Raji (cell line): ENCODE data around the gene KIF1A.

Experiments
- POLR2A ChIP-seq: IDR thresholded peaks from 2 replicates; pipeline ENCODE4 v1.6.1; 2011; ENCODE audit warnings: low read depth, low read length, control low read depth; ENCODE audit not compliant: insufficient read depth

KIF1A gene

DNA sequence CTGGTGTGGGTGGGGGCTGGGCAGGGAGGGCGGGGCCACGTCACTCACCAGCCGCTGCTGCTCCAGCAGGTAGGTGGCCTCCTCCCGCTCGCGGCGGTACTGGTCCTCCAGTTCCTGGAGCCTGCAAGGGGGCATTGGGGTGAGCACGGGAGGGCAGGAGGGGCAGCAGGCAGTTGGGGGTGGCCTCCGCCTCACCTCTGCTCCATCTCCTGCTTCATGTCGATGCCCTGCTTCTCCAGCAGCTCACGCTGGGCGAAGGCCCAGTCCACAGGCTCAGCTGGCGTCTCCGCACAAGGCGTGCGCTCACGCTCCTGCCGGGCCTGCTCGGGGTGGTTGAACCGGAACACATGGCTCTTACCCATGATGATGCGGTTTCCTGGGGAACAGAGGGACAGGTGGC, 57.0 kb downstream of the KIF1A start:
- TF ChIP-seq POLR2A, result no peak

DNA sequence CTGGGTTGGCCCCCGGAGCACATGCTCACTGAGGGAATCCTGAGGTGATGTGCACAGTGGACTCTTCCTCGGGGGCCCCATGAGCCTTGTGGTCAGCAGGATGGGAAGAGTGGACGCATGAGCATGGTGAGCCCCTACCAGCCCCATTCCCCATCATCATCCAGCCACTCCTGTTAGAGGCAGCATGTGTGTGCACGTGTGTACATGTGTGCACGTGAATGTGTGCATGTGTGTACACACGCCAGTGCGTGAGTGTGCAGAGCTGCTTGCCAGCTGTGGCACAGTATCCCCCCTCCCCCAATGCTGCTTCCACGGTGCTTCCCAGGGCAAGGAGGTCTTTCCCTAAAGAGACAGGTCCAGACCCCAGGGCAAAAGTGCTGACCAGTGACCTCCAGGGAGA, 57.8 kb downstream of the KIF1A start:
- no peak for TF ChIP-seq POLR2A

DNA sequence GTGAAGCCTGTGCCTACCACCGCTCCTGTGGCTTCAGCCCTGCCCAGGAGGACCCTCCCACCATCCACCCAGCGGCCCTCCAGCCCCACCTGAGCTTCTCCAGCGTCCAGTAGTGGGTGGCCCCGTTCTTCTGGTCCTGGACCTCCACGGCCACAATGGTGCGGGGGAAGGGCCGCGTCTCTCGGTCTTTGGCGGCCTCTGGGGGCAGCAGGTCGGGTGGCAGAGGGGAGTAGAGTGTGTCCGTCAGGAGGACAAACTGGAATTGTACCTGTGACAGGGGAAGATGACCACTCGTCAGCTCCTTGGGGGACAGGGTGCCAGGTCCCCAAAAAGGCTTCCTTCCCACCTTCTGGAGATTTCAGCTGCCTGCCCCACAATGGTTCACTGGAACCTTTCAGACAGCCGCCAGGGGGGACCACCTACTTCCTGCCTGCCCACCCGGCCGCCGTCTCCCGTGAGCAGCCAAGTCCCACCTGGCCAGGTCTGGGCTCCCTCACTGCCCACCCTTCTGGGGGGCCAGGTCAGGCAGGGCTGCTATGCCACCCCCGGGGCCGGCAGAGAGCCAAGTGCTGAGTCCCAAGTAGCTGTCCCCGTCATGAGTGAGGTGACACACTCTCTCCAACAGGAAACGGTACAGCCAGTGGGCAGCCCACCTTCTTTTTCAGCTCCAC, 59.3 kb downstream of the KIF1A start:
- no peak for TF ChIP-seq POLR2A

DNA sequence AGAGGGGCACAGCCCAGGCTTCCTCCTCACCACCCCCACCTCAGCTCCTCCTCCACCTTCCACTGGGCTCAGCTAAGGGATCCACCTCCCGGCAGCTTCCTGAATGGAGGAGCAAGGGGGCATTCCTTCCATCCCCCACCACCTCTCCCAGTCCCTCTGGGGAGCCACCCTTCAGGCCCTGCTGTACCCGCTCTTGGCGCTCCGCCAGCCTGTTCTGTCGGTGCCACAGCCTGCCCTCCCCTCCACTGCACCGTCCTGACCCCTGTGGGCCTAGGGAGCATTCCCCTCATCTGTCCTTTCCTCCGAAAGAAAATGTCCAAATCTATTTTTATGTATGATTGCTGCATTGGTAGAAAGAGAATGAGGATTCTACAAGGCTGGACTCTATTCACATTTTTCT, 59.9 kb downstream of the KIF1A start:
- no peak for TF ChIP-seq POLR2A

DNA sequence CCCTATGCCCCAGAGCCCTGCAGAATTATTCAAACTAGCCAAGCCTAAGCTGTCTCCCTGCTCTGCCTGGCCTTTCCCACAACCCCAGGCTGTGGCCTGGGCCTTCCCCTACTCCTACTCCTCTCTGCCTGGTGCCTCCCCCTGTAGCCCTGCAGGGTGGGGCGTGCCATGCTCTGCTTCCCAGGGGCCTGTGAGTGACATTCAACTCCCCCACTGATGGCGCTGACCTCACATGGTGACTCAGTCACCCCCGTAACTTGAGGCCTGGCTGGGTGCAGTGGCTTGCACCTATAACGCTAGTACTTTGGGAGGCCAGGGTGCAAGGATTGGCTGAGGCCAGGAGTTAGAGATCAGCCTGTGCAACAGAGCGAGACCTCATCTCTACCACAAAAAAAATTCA, 60.6 kb downstream of the KIF1A start:
- TF ChIP-seq POLR2A, result no peak

DNA sequence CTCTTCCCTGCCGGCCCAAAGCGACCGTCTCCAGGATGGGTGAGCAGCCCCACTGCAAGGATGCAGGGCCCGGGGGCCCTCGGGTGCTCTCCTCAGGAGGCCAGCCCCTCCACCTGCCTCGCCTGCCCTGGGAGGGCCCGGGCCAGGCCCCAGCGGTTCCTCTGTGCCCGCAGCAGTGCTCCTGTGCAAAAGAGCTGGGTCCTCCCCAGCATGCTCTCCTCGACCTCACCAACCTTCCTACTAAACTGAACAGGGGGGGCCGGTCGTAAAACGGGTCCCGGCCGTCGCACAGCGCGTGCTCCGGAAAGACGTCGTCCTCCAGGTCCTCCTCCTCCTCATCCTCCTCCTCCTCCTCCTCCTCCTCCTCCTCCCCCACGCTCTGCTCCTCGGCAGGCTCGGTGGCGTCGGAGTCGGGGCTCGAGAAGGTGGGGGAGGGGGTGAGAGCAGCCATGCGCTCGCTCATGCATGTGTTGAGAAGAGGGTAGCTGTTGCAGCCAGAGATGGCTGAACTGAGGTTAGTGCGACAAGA, 62.9 kb downstream of the KIF1A start:
- no peak for TF ChIP-seq POLR2A

DNA sequence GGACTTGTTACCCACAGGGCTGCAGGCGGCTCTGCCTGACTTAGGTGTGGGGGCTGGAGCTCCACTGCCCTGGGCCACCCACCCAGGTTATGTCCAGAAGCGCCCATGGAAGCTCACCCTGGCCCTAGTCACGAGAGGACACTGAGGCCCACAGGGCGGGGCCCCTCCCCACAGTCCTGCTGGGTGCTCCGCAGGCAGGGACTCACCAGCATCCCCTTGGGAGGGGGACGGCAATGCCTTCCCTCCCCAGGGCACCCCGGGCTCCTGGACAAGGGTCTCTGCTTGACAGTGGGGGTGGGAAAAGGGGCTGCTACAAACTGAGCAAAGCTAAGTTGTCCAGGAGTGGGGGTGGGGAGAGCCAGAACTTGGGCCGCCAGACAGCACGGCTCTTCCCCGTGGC, 67.8 kb downstream of the KIF1A start:
- no peak for TF ChIP-seq POLR2A

DNA sequence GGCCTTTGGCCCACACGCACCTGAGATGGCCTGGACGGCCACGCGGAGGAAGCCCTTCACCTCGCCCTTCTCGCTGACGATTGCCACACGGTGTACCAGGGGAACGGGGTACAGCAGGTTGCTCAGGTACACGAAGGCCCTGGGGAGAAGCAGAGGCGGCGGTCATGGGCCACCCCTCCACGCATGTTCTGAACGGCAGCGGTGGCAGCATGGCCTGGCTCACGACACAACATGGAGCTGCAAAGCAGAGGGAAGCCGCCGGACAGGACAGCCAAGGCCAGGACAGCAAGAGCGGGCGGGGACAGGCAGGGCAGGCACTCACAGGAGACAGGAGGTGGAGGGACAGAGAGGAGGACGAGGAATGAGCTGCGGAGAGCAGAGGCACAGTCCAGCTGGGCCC, 69.6 kb downstream of the KIF1A start:
- no peak for TF ChIP-seq POLR2A

DNA sequence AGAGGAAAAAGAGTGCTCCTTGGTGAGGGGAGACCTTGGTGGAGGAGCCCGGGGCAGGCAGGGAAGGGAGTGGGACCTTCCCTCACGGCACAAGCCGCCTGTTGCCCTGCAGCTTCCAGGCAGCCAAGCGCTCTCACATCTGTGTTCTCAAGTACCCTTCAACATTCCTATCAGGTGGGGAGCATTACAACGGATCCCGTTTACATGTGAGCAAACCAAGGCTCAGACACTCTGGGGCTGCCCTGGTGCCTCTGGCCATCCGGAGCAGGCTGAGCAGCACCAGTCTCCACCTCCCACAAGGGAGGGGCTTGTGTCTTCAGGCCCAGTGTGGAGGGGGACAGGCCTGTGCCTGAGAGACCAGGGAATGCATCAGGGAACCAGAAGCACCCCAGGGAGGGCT, 70.5 kb downstream of the KIF1A start:
- TF ChIP-seq POLR2A, result no peak

DNA sequence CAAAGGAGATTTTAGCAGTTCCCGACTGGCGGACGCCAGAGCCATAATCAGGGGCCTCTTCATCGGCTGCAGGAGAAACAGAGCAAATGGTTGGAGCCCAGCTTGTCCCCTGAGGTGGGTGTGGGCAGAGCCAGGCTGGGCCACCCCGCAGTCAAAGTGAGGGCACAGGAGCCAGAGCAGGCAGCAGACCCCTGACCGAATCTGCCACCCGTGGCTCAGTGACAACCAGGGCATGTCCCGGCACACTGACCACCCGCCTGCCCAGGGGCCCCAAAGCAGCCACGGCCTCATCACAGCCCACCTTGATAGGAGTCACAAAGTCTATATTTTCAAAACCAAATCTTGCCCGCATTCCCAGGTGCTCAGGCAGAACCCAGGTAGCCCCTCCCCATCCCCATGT, 72.8 kb downstream of the KIF1A start:
- no peak for TF ChIP-seq POLR2A

DNA sequence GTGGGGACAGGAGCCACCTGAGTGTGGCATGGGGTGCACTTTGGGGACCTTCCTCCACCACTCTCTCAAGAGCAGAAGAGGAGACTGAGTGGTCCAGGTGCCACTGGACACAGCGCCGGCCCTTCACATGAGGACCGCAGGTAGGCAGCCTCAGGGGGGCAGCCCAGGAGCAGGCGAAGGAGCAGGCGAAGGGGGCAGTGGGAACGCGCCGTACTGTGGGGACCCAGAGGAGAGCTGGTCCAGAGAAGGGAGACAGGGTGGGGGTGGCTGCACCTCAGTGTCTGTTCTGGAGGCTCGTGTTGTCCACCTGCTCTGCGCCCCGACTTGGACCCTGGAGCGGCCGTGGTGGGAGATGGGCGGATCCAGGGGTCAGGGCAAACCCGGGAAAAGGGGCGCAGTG, 73.3 kb downstream of the KIF1A start:
- no peak for TF ChIP-seq POLR2A

DNA sequence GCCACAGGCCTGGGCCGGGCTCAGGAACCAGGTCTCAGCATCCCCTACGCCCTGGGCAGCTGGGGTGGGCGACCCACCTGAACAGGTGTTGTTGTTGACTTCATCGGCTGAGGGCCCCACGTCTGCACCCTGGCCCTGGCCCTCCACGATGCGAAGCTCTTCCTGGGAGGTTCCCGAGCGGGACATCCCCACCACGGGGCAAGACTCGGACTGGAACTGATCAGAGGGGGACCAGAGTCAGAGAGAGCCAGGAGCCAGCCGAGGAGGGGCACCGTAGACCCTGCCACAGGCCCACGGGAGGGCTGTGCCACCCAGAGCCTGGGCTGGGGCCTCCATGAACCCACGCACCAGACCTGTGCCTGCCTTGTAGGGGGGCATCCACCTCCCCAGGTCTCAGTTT, 74.1 kb downstream of the KIF1A start:
- no peak for TF ChIP-seq POLR2A

DNA sequence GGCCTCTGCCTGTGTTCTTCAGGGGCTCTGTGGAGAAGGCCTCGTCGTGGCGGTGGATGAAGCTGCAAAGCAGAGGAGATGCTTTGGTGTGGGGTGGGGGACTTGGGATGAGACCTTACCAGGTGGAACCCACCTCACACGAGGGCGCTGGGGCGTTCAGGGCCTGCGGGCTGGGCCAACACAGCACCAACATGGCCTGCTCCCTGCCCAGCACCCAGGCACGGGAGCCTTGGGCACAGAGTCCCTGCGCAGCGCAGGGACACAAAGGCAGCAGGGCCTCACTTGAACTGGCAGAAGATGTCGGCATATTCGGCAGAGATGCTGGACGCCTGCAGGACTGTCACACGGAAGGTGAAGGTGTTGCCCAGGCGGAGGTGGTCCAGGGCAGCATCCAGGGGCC, 74.6 kb downstream of the KIF1A start:
- no peak for TF ChIP-seq POLR2A

DNA sequence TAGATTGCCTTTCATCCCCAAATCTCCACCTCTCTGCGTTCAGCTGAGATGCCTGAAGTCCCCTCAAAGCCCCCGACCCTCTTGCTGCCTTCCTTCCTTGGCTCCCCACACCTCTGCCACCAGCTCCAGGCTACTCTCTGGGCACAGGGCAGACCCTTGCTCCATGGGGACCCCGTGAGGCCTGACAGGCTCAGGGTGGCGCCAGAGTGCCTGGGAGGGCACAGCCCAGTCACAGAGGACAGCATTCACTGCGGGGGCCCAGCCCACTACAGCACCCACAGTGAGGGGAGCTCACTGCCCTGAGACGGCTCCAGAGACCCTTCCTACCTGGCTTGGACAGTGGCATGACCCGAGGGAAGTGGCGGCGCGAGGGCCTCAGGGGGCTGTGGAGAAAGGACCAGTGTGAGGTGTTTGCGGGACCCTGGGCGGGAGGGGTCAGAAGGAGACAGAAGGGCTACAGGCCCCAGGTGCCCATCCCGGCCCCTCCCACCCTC, 77.4 kb downstream of the KIF1A start:
- no peak for TF ChIP-seq POLR2A

DNA sequence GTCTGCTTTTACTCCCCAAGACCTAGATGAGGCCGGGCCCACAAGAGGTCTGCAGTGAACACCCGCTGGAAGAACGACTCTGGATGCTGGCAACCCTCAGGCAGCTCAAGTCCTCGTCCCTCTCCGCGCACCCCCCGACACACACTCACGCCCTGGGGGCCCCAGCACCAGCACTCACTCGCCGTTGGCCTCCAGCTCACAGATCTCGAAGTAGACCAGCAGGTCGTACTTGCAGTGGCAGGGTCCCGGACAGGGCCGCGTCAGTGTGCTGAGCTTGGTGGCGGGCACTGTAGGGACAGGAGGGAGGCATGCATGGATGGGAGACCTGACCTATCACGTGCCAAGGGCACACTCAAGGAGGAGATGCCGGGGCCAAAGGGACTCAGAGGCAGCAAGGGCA, 78.9 kb downstream of the KIF1A start:
- TF ChIP-seq POLR2A, result no peak

DNA sequence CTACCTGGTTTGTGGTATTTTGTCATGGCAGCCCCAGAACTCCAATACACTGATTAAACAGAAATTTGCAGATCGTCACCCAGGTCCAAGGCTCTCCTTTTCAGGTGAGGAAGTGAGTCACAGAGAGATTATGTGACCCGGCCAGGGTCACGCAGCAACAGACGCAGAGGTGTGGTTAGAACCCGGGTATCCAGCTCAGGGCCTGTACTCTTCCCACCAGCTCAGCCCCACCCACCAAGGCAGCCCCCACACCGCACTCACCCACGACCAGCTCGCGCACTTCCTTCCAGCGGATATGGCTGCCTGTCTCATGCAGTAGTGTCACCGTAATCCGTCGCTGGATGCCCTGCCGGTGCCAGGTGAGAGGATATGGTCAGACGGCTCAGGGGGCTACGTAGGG, 80.2 kb downstream of the KIF1A start:
- no peak for TF ChIP-seq POLR2A

DNA sequence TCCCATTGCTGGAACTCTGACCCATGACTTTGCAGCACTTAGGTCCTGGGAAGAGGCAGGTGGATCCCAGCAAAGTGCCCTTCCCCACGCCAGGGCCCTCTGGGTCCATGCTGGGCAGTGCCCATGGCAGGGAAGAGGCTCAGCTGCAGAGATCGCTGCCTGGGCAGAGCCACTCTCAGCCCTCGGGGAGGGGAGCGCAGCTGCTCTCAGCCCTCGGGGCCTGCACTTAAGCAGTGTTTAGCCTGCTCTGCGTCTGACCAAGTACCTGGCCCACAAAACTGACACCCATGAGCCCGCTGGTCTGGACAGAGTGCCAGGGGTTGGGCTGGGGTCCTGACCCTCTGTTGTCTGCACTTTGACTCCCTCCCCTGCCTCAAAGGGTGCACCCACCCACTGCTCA, 82.1 kb downstream of the KIF1A start:
- no peak for TF ChIP-seq POLR2A

DNA sequence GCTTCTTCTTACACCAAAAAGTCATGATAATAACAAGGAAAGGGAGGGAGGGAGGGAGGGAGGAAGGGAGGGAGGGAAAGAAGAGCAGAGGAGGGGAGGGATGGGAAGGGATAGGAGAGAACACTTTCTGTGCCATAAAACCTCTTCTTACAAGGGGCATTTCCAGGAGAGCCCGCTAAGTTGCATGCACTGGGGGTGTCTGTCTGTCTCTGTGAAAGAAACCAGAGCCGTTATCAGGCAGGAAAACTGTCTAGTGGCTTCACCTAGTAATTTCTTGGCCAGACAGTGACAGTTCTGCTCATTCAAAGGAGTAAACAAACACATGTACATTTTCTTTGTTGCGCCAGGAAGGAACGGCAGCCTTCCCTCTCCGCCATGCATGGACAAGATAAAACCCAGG, 82.5 kb downstream of the KIF1A start:
- TF ChIP-seq POLR2A, result no peak
